Measurements from ENCODE around the gene FAM76A.
"Not testable (repeated sequence)": the region's sequence is repeated elsewhere in the genome, so short reads cannot be mapped to it uniquely, and the experiment has no call there.

The FAM76A gene

DNA sequence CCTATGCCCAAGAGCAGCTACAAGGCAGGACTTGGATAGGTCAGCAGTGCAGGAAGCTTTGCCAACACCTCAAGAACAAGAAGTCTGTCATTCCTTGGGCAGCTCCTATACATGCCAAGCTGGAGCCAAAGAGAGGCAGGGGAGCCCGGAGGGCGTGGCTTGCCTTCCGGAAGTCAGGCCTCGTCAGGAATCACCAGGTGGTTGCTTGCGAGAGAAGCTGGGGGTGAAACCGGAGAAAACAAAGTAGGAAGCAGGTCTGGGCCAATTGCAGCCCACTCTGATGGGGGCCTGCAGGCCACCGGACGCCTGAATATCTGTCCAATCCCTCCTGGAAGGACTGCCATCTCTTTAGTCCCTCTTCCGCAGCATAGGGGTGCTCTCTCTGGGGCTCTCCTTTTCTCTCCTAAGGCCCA lies 794 bp upstream of the FAM76A start:
- no peak for DNase-seq (ENCODE audit: low spot score)

GRCh38 chr1:27726173-27727044 lies 648 bp downstream of the FAM76A start:
- DNase-seq (ENCODE audit: low spot score) = peak; percentile 29

GRCh38 chr1:27727126-27727525 lies 1.4 kb downstream of the FAM76A start:
- no peak for DNase-seq (ENCODE audit: low spot score)

GRCh38 chr1:27736252-27736651 lies 10.5 kb downstream of the FAM76A start:
- no peak for DNase-seq (ENCODE audit: low spot score)

- DNase-seq (ENCODE audit: low spot score) = no peak
Measured at GRCh38 chr1:27741121-27741520, 15.4 kb downstream of the FAM76A start.

GRCh38 chr1:27744556-27744955 lies 18.8 kb downstream of the FAM76A start:
- no peak for DNase-seq (ENCODE audit: low spot score)

- DNase-seq (ENCODE audit: low spot score) = no peak
Measured at GRCh38 chr1:27745466-27745865, 19.7 kb downstream of the FAM76A start.

- DNase-seq (ENCODE audit: low spot score) = no peak
Measured at GRCh38 chr1:27752360-27752759, 26.6 kb downstream of the FAM76A start.

GRCh38 chr1:27755286-27755685 lies 29.5 kb downstream of the FAM76A start:
- DNase-seq (ENCODE audit: low spot score) = no peak

GRCh38 chr1:27755865-27756264 lies 30.1 kb downstream of the FAM76A start:
- no peak for DNase-seq (ENCODE audit: low spot score)

DNA sequence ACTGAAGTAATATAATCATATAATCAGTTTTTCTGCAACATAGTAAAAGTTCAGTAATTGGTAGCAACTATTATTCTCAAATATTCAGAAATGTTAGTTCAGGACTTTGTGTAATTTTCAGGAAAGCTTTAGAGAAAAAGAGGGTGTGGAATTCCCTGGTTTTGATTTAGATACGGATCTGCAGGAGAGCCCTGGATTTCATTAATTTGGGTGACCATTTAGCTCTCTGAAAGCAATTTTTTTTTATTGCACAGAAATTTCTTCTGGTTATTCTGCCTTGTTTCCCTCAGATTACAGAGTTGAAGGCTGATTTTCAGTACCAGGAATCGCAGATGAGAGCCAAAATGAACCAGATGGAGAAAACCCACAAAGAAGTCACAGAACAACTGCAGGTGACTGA lies 33.5 kb downstream of the FAM76A start:
- DNase-seq (ENCODE audit: low spot score) = no peak

DNA sequence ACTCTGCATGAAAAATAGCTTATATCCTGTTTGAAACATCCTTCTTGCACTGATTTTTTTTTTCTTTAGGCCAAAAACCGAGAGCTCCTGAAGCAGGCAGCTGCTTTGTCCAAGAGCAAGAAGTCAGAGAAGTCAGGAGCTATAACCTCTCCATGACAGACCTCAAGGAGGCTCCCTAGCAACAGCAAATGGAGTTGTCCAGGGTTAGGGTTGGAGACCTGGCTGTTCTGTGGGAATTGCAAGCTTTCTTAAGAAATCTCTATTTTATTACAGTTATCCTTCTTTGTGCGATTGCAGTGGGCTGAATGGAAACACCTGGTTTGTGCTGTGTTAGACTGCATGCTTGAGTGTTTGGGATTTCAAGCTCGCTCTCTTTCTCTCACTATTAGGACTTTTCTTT lies 34.7 kb downstream of the FAM76A start:
- DNase-seq (ENCODE audit: low spot score) = no peak

DNA sequence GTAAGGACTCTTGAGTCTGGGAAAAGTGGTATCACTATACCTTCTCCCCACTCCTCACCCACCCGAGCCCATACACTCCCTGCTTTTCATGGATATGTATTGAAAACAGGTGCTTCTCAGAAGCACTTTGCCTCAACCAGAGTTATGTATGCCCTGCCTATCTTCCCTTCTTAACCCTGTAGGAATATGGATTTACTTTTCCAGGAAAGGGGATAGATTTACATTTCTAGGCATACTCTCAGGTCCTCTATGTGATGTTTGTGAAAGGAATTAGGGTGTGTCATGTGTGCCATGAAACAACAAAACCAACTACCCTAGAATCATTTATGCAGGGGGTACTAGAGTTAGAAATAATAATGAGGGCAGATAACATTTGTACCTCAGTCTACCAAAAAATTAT lies 36.3 kb downstream of the FAM76A start:
- DNase-seq (ENCODE audit: low spot score) = no peak

GRCh38 chr1:27763358-27763757 lies 37.6 kb downstream of the FAM76A start:
- DNase-seq (ENCODE audit: low spot score) = no peak

- no peak for DNase-seq (ENCODE audit: low spot score)
Measured at GRCh38 chr1:27770293-27770830, 44.6 kb downstream of the FAM76A start.

GRCh38 chr1:27772036-27772931 lies 46.5 kb downstream of the FAM76A start:
- DNase-seq (ENCODE audit: low spot score) = peak; percentile 6

GRCh38 chr1:27772932-27773825 lies 47.4 kb downstream of the FAM76A start, which contains the start of gene STX12:
Gene STX12 (plus strand): TSS chr1:27773219. CDS start chr1:27773308, 89 bp downstream.
- DNase-seq (ENCODE audit: low spot score) = peak; percentile 99

- peak; percentile 14 for DNase-seq (ENCODE audit: low spot score)
Measured at GRCh38 chr1:27773826-27774445, 48.2 kb downstream of the FAM76A start.

GRCh38 chr1:27774654-27775053 lies 48.9 kb downstream of the FAM76A start:
- DNase-seq (ENCODE audit: low spot score) = no peak

DNA sequence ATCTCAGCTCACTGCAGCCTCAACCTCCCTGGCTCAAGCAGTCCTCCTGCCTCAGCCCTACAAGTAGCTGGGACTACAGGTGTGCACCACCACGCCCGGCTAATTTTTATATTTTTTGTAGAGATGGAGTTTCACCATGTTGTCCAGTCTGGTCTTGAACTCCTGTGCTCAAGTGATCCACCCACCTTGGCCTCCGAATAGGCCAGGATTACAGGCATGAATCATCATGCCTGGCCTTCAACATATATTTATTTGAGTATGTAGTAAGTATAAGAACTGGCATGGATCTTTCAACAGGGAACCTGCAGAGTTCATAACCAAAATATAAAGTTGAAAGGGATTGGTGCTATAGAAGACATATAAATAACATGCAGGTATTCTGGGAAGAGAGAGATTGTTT lies 49.6 kb downstream of the FAM76A start:
- not testable (repeated sequence) for DNase-seq (ENCODE audit: low spot score)

GRCh38 chr1:27776276-27776675 lies 50.5 kb downstream of the FAM76A start:
- DNase-seq (ENCODE audit: low spot score) = not testable (repeated sequence)
